ENCODE results near the gene PTPRD.
A peak's percentile ranks its signal among the peaks of the same experiment; 100 is the strongest.

The PTPRD gene

GRCh38 chr9:10045598-10045997 lies 567.2 kb downstream of the PTPRD start:
- no peak for DNase-seq

DNA sequence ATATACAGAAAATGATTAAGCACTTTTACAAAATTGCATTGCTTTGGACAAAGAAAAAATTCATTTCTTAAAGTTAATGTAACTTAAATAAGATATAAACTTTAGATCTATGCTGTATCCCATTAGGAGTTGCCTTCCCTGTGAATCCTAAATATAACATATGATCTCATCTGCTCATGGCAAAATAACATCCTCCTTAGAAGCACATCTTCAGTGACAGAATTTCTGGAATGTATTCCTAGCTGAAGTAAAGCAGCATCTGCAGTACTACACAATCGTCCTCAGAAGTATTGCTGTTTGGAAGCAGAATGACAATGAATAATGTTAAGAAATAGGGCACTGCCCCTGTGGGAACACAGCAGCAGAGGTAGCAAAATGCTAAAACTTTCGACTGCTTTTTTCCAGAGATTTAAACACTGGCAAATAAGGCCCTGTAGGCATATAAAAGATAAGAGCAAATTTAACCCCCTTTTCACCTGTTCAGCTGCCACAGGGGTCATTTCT lies 571.0 kb downstream of the PTPRD start:
- DNase-seq = no peak

DNA sequence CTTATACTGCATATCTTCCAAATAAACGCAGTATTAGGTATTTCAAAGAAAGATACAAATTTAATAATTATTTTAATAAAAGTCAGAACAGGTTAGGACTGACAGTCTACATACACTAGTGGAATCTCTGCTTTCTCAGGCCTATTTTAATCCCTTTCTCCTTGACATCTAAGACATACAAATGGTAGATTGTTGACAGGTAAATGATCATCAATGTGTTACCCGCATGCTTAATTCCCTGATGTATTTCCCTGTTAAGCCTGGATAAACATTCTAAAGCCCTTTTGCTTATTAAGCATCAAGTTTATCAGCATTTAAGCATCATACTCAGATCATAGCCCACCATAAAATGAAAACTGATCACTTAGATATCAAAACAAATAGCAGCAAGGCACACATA lies 576.7 kb downstream of the PTPRD start:
- DNase-seq = no peak

DNA sequence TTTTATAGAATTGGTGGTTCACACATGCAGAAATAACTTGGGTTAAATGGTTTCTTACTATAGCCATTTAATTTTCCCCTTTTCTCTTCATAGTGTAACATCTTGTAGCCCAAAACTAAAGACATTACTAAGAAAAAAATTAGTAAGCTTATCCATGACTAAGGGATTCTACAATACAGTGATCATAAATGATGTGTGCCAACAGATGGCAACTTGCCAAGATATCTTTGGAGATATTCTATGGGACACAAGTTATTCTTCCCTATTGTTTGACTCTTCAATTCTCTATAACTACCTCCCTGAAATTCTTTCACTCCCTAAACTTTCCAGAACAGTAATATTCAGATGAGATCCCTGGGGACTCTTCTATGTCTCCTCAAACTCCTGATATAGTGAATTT lies 580.6 kb downstream of the PTPRD start:
- no peak for DNase-seq

- DNase-seq = no peak
Measured at GRCh38 chr9:10026443-10026984, 586.3 kb downstream of the PTPRD start.

GRCh38 chr9:10015755-10016154 lies 597.0 kb downstream of the PTPRD start:
- no peak for DNase-seq

DNA sequence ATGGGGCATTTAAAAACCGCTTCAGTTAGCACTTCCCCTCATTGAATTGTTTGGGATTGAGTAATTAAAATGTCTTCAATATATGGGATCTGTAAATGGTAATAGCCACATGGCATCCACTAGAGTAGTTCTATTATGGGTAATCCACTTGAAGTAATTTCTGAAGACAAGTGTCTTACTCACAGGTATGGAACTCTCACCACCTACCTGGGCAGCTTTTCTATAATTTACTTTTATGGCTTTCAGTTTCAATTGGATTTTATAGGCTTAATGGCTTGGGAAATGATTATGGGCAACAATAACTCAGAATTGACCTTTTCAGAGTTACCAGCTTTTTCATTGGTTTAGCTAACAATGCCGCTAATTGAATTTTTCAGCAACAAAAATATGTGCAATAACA lies 597.9 kb downstream of the PTPRD start:
- DNase-seq = no peak

DNA sequence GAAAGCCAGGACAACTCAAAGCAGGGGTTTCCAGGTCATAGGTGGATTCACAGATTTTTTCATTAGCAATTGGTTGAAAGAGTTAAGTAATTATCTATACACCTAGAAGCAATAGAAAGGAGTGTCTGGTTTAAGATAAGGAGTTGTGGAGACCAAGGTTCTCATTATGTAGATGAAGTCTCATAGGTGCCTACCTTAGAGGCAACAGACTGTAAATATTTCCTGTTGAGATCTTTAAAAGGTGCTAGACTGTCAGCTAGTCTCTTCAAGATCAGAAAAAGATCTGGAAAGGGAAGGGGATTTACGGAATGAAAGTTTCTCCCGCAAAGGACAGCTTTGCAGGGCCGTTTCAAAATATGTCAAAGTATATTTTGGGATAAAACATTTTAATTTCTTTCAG lies 603.4 kb downstream of the PTPRD start:
- no peak for DNase-seq

GRCh38 chr9:10008101-10008799 lies 604.6 kb downstream of the PTPRD start:
- DNase-seq = no peak

DNA sequence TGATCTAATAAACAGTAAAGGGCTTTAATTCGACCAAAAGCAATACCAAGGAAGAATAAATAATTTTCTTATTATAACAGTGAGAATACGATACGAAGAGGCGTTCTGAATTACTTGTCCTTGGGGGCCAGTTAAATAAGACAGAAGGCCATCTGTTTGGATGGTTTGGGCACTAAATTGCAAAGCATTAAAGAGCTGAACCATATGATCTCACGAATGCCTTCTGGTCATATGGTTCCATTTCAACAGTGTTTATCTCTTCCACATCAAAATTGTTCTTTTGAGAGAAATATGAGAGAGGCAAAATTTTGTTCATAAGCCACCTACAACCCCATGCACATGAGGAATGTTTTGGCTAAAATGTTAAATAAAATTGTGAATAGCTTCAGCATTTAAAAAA lies 605.4 kb downstream of the PTPRD start:
- DNase-seq = no peak

- no peak for DNase-seq
Measured at GRCh38 chr9:10005206-10005605, 607.6 kb downstream of the PTPRD start.

DNA sequence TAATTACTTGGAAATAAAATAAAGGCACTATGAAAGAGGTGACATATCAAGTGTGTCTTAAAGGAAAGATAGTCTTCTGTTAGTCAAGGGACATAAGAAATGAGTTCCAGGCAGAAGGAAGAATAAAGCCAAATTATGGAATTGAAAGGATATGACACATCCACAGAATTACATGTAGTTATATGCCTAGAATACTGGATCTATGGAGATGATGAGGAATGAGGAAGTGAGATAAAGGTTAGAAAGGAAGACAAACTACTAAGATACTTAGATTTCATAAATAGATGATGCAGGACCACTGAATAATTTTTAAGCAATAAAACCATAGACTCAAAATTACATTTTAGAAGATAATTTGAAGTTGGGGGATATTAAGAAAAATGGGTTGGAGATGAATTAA lies 609.8 kb downstream of the PTPRD start:
- no peak for DNase-seq

DNA sequence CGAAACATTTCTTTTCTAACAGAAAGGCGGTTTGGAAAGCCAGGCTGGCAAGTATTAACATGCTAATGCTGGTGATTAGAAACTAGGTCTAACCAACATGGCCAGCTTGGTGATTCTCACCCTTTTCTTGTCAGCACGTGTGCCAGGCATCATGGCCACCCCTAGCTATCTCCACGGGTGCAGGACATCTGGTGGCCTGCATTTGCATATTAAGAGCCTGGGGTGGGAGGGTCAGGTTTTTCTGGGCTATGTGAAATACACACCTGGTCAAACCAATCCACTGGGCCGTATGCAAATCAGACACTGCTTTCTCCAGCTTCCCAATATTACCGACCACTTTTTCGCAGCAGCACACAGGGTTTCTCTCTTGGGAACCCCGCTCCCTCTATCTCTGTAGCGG lies 612.1 kb downstream of the PTPRD start:
- no peak for DNase-seq

- peak in 1 of 2 donors; percentile 61 for DNase-seq
Measured at GRCh38 chr9:9998491-9999287, 614.1 kb downstream of the PTPRD start.

DNA sequence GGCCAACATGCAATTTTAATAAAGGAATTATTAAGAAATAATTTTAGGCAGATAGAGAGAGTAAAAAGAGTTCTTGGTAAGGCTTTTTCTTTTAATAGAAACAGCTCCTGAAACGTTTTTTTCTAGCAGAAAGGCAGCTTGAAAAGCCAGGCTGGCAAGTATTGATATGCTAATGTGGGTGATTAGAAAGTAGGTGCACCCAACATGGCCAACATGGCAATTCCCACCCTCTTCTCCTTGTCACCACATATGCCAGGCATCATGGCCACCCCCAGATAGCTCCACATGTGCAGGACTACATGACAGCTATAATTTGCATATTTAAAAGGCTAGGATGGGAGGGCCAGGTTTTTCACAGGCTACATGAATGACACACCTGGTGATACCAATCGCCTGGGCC lies 615.2 kb downstream of the PTPRD start:
- no peak for DNase-seq

DNA sequence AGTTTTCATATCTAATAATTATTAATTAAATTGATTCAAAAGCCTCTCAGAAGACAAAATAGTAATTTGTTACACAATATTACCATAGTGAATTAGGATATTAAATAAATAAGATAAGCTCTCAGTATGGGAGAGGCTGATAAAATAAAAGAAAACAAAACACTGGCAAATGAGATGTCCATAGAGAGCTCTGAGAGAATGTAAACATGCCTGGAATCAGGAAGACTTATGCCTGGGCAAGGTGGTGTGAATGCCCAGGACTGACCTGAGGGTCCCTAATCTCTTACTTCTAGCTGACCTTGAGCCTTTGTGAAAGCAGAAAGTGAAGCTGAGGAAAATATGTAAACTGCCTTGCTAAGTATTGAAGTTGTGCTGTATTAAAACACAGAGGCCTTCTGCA lies 616.5 kb downstream of the PTPRD start:
- DNase-seq = no peak

DNA sequence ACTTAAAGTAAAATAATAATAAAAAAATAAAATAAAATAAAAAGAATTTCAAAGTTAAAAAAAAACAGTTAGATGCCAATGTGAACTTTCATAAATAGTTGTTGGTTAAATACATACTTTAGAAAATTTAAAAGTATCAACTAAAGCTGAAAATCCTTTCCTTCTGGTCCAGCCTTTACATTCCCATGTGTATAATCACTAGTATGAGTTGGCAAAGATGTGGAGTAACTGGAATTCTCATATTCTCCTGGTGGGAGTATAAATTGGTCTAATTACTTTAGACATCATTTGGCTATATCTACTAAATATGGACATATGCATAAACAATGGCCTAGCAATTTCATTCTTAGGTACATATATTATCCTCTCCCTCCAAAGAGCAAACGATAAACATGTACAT lies 619.9 kb downstream of the PTPRD start:
- DNase-seq = no peak

DNA sequence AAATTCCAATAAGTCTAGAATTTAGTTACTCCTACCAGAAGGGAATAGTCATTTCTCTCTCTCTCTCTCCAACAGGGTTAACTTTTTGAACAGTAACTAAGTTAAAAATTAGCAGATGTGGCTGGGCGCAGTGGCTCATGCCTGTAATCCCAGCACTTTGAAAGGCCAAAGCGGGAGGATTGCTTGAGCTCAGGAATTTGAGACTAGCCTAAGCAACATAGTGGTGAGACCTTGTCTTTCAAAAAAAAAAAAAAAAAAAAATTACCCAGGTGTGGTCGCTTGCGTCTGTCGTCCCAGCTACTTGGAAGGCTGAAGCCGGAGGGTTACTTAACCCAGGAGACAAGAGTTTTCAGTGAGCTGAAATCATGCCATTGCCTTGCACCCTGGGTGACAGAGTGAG lies 639.7 kb downstream of the PTPRD start:
- no peak for DNase-seq

- no peak for DNase-seq
Measured at GRCh38 chr9:9970514-9970913, 642.3 kb downstream of the PTPRD start.

- DNase-seq = no peak
Measured at GRCh38 chr9:9963841-9964240, 649.0 kb downstream of the PTPRD start.

- no peak for DNase-seq
Measured at GRCh38 chr9:9961934-9962333, 650.9 kb downstream of the PTPRD start.

- no peak for DNase-seq
Measured at GRCh38 chr9:9961487-9961886, 651.3 kb downstream of the PTPRD start.

DNA sequence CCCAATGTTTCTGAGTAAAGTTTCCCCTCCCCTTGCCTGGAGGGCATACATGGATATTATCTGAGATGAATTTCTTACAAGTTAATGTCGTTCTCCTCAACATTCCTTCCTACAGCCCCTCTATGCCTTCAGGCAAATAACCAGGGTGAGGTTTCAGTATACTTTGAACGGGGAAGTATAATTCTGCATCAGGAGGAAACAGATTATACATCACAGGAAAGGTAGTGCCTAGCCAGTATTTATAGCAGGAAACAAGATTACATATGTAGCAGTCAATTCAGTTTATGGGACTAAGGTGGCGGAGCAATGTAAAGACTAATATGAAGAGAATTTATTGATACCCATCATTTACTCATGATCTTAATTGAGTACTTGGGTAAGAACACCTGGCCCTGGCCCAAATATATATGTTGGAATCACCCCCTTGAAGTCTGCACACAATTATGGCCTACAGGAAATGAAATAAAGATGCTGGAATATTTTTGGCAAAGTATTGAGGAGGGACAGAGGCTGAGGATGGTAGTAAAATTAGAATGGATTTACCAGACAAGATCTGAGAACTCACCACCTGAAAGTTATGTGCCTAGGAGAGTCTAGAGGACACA lies 661.1 kb downstream of the PTPRD start:
- no peak for DNase-seq

DNA sequence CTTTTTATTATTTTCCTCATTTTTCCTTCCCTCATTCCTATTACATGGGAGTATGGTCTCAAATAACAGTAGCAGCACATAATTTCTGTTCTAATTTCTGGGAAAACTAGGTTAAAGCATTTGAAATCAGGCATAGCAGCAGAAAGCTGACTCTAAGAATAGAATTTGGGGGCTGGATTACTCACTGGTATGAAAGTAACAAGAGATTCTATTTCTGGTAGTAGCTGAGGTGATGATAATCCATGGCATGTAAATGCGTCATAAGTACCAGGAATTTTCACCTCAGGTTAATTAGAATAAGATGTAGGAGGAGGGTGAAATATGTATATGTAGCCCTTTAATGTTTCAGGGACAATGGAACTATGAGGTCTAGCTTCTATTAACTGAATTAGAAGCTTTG lies 662.0 kb downstream of the PTPRD start:
- DNase-seq = no peak
